H1 (cell line): Measurements from ENCODE around the gene ZFAND2B. TPM values are rescaled to one million over a fixed set of nuclear protein-coding genes. Genes with fewer than 3 reads are reported as not detected.
A peak's percentile ranks its signal among the peaks of the same experiment; 100 is the strongest.

Source experiments
- CTCF ChIA-PET: fragments of 300-600 bp; sonication (Branson Sonifier 250); formaldehyde crosslinking; loops from one replicate; lab custom pipeline; 2021; ENCODE audit not compliant: partially characterized antibody; lab: Charles Lee
- POLR2A ChIA-PET: fragments of 300-600 bp; sonication (Branson Sonifier 250); formaldehyde crosslinking; loops from one replicate; lab custom pipeline; 2021; ENCODE audit warnings: inconsistent platforms; ENCODE audit not compliant: partially characterized antibody; lab: Charles Lee
- DNase-seq, 2 experiments: peaks; one replicate each; pipeline versions ENCODE4 v3.0.0 to v3.0.0-alpha.2; 2010 to 2022; ENCODE audit warnings: low spot score in 2 of 2, low read depth in 1 of 2, mixed read lengths in 1 of 2
- FAIRE-seq: peaks from 2 replicates; lab custom pipeline; 2011; peaks lifted over from hg19 to GRCh38; lab: Jason Lieb, UNC
- H2AFZ ChIP-seq: 2 replicates; pipeline ENCODE4 v1.8.1; 2012; ENCODE audit warnings: low read length, inconsistent platforms
- H2AK5ac ChIP-seq: 2 replicates; pipeline ENCODE4 v1.6.1; 2013; ENCODE audit warnings: low read depth, low read length
- H2BK120ac ChIP-seq: replicated peaks from 2 replicates; pipeline ENCODE3; 2013; ENCODE audit warnings: low read depth, low read length, inconsistent platforms
- H2BK12ac ChIP-seq: 2 replicates; pipeline ENCODE4 v1.6.1; 2013; ENCODE audit warnings: low read depth, low read length
- H2BK15ac ChIP-seq: 2 replicates; pipeline ENCODE4 v1.6.1; 2013; ENCODE audit warnings: low read length
- H2BK20ac ChIP-seq: 2 replicates; pipeline ENCODE4 v1.6.1; 2013; ENCODE audit warnings: low read length
- H2BK5ac ChIP-seq: 2 replicates; pipeline ENCODE4 v1.6.1; 2013; ENCODE audit warnings: low read depth, low read length
- H3K14ac ChIP-seq: 2 replicates; pipeline ENCODE4 v1.6.1; 2013; ENCODE audit warnings: inconsistent platforms; ENCODE audit not compliant: insufficient read length
- H3K18ac ChIP-seq: 2 replicates; pipeline ENCODE4 v1.6.1; 2013; ENCODE audit warnings: low read length; ENCODE audit errors: extremely low read depth
- H3K23ac ChIP-seq: 2 replicates; pipeline ENCODE4 v1.6.1; 2013; ENCODE audit warnings: inconsistent platforms; ENCODE audit not compliant: insufficient read length
- H3K23me2 ChIP-seq: 2 replicates; pipeline ENCODE4 v1.6.1; 2013; ENCODE audit warnings: low read depth, low read length
- H3K27ac ChIP-seq: 2 replicates; pipeline ENCODE4 v1.6.1; 2011; ENCODE audit warnings: low read depth, low read length, inconsistent platforms
- H3K27me3 ChIP-seq, 4 experiments: replicated peaks in 1 of 4; 1 replicate in 1 of 4; 2 replicates in 3 of 4; pipeline versions ENCODE4 v1.6.1 to v1.8.1; 2011 to 2013; ENCODE audit warnings: low read length in 3 of 4, mild to moderate bottlenecking in 3 of 4, inconsistent platforms in 2 of 4, mixed read lengths in 2 of 4, moderate library complexity in 1 of 4; ENCODE audit not compliant: control insufficient read depth in 3 of 4, insufficient read depth in 3 of 4; ENCODE audit errors: extremely low read depth in 1 of 4
- H3K36me3 ChIP-seq, 4 experiments: 2 replicates each; pipeline versions ENCODE4 v1.6.1 to v1.8.1; 2011 to 2013; ENCODE audit warnings: mild to moderate bottlenecking in 4 of 4, low read length in 3 of 4, moderate library complexity in 2 of 4, control low read depth in 1 of 4, inconsistent platforms in 1 of 4; ENCODE audit not compliant: insufficient read depth in 4 of 4, control insufficient read depth in 2 of 4
- H3K4ac ChIP-seq: replicated peaks from 2 replicates; pipeline ENCODE3; 2013; ENCODE audit warnings: low read length, low read depth, mixed read lengths, inconsistent platforms; ENCODE audit not compliant: insufficient read length
- H3K4me1 ChIP-seq, 4 experiments: replicated peaks in 1 of 4; 1 replicate in 1 of 4; 2 replicates in 3 of 4; pipeline versions ENCODE4 v1.6.1 to v1.8.1; 2011 to 2013; ENCODE audit warnings: low read length in 3 of 4, inconsistent platforms in 2 of 4, mixed read lengths in 1 of 4; ENCODE audit not compliant: insufficient read depth in 4 of 4, control insufficient read depth in 3 of 4
- H3K4me2 ChIP-seq, 2 experiments: 2 replicates each; pipeline versions ENCODE4 v1.6.1 to v1.8.1; 2011 to 2013; ENCODE audit warnings: low read depth in 2 of 2, low read length in 2 of 2, control low read depth in 1 of 2, inconsistent platforms in 1 of 2, mild to moderate bottlenecking in 1 of 2; ENCODE audit not compliant: insufficient read depth in 1 of 2
- H3K4me3 ChIP-seq, 4 experiments: fragments of 200-600, 300-600 bp in 1 of 4; sonication (generic), shearing (Covaris generic), sonication (Bioruptor Twin) in 1 of 4; 2 replicates each; pipeline versions ENCODE4 v1.5.1 to v1.8.1; 2011 to 2016; ENCODE audit warnings: low read length in 4 of 4, low read depth in 3 of 4, control low read depth in 2 of 4, inconsistent platforms in 2 of 4, mild to moderate bottlenecking in 2 of 4, mixed read lengths in 1 of 4, moderate library complexity in 1 of 4; ENCODE audit not compliant: insufficient read depth in 2 of 4; ENCODE audit errors: extremely low read depth in 1 of 4
- H3K56ac ChIP-seq: replicated peaks from 2 replicates; pipeline ENCODE3; 2013; ENCODE audit warnings: low read depth, mild to moderate bottlenecking, mixed read lengths, low read length, inconsistent platforms; ENCODE audit not compliant: insufficient read length
- H3K79me1 ChIP-seq: 2 replicates; pipeline ENCODE4 v1.6.1; 2013; ENCODE audit warnings: low read depth, low read length, control low read depth
- H3K79me2 ChIP-seq, 2 experiments: 2 replicates each; pipeline versions ENCODE4 v1.6.1 to v1.8.1; 2012 to 2013; ENCODE audit warnings: low read length in 2 of 2, mild to moderate bottlenecking in 2 of 2, inconsistent platforms in 1 of 2; ENCODE audit not compliant: insufficient read depth in 2 of 2, control insufficient read depth in 1 of 2
- H3K9ac ChIP-seq, 4 experiments: replicated peaks in 1 of 4; 1 replicate in 1 of 4; 2 replicates in 3 of 4; pipeline versions ENCODE4 v1.6.1 to v1.8.1; 2011 to 2013; ENCODE audit warnings: low read depth in 3 of 4, low read length in 3 of 4, control low read depth in 2 of 4, mild to moderate bottlenecking in 2 of 4, moderate library complexity in 2 of 4, inconsistent platforms in 1 of 4; ENCODE audit errors: extremely low read depth in 1 of 4
- H3K9me3 ChIP-seq, 2 experiments: 2 replicates each; pipeline versions ENCODE4 v1.6.1 to v1.8.1; 2012 to 2013; ENCODE audit warnings: mild to moderate bottlenecking in 2 of 2, moderate library complexity in 2 of 2, control low read depth in 1 of 2, inconsistent platforms in 1 of 2, low read depth in 1 of 2, low read length in 1 of 2, mixed read lengths in 1 of 2; ENCODE audit not compliant: insufficient read depth in 2 of 2
- H4K20me1 ChIP-seq, 2 experiments: replicated peaks in 1 of 2; 2 replicates each; pipeline versions ENCODE3 to v1.8.1; 2011 to 2013; ENCODE audit warnings: inconsistent platforms in 2 of 2, low read length in 2 of 2, mild to moderate bottlenecking in 1 of 2; ENCODE audit not compliant: insufficient read depth in 2 of 2, control insufficient read depth in 1 of 2
- H4K5ac ChIP-seq: 2 replicates; pipeline ENCODE4 v1.6.1; 2013; ENCODE audit warnings: low read length, low read depth, mixed read lengths, inconsistent platforms; ENCODE audit not compliant: insufficient read length
- H4K8ac ChIP-seq: 2 replicates; pipeline ENCODE4 v1.8.0; 2013; ENCODE audit warnings: mild to moderate bottlenecking, moderate library complexity, low read length, inconsistent platforms; ENCODE audit not compliant: insufficient read depth; ENCODE audit errors: extremely low read depth
- H4K91ac ChIP-seq: replicated peaks from 2 replicates; pipeline ENCODE3; 2013; ENCODE audit warnings: low read length, mixed read lengths, inconsistent platforms; ENCODE audit not compliant: insufficient read length
- CHD1 ChIP-seq: IDR thresholded peaks from 2 replicates; pipeline ENCODE4 v1.6.1; 2012; ENCODE audit warnings: low read depth, low read length, improper control_type of control experiment
- CHD2 ChIP-seq: IDR thresholded peaks from 2 replicates; pipeline ENCODE4 v1.6.1; 2012; ENCODE audit warnings: low read length, improper control_type of control experiment
- CREB1 ChIP-seq: IDR thresholded peaks from 2 replicates; pipeline ENCODE4 v1.6.1; 2012; ENCODE audit warnings: inconsistent platforms
- HDAC6 ChIP-seq: IDR thresholded peaks from one replicate; pipeline ENCODE4 v1.7.1; 2012; ENCODE audit warnings: low read depth, mild to moderate bottlenecking, inconsistent platforms, low read length, moderate library complexity
- KDM4A ChIP-seq: IDR thresholded peaks from one replicate; pipeline ENCODE4 v1.7.1; 2012; ENCODE audit warnings: low read depth, mild to moderate bottlenecking, moderate library complexity, low read length, inconsistent platforms; ENCODE audit not compliant: severe bottlenecking
- MAX ChIP-seq: IDR thresholded peaks from 2 replicates; pipeline ENCODE4 v1.6.1; 2012; ENCODE audit warnings: inconsistent platforms
- POLR2AphosphoS5 ChIP-seq: IDR thresholded peaks from 2 replicates; pipeline ENCODE4 v1.6.1; 2011; ENCODE audit warnings: low read depth, low read length
- TAF1 ChIP-seq: IDR thresholded peaks from 2 replicates; pipeline ENCODE4 v1.6.1; 2011; ENCODE audit warnings: mild to moderate bottlenecking, low read depth, low read length
- TBP ChIP-seq: IDR thresholded peaks from 2 replicates; pipeline ENCODE4 v1.6.1; 2011; ENCODE audit warnings: low read depth, low read length, improper control_type of control experiment
- USF2 ChIP-seq: IDR thresholded peaks from 2 replicates; pipeline ENCODE4 v1.6.1; 2011; ENCODE audit warnings: low read length, improper control_type of control experiment
- WGBS, 2 experiments: shearing (Covaris generic) in 1 of 2; methylation state at CpG; one replicate each; pipeline versions ENCODE4 v1.1.6 to v1.1.7; 2013 to 2015; ENCODE audit warnings: low lambda C conversion rate in 2 of 2, mixed read lengths in 2 of 2, inconsistent platforms in 1 of 2, low coverage in 1 of 2, missing lambda C conversion rate in 1 of 2; ENCODE audit not compliant: insufficient replicate concordance in 2 of 2, insufficient coverage in 1 of 2, insufficient read length in 1 of 2; ENCODE audit errors: extremely low coverage in 1 of 2, missing lambda C conversion rate in 1 of 2; 5-methylcytosine and 5-hydroxymethylcytosine counted together
- polyA plus RNA-seq, 7 experiments: library from polyadenylated mRNA; depleted of rRNA in 3 of 7; stranded (reverse) in 5 of 7; unstranded in 2 of 7; fragments of >200 nt in 5 of 7; fragments of 200-250 nt in 2 of 7; gene quantifications; 1 replicate in 5 of 7; 2 replicates in 1 of 7; 4 replicates in 1 of 7; pipeline versions ENCODE4 v1.2.1 to v1.2.3, GENCODE V29; 2011 to 2013; ENCODE audit warnings: missing spikeins in 2 of 7, mixed read lengths in 2 of 7
- total RNA-seq: library from RNA; stranded (reverse); fragmentation: NEBNext Ultra II Directional; extraction: Animal tissue kit (Norgen Biotek cat#: 25700); gene quantifications from 2 replicates; pipeline ENCODE4 v1.2.1, GENCODE V29; 2021

The ZFAND2B gene
- total and polyA plus RNA-seq, 2 of the 8 experiments (the other 6 are each of a cell fraction or from before 2014, with no cell fraction given) = 16.0 to 17.9 TPM

GRCh38 chr2:219160186-219161017, 46.2 kb upstream of the ZFAND2B start, which contains the start of gene NHEJ1:
Gene NHEJ1 (minus strand): TSS chr2:219160815. CDS start chr2:219158362, 2,453 bp downstream.
- H3K27ac ChIP-seq = 0 out of 2 replicates have a peak within 1 kb of the TSS, but pooled peaks have one; percentile 69
- H4K8ac ChIP-seq = peak within 1 kb of the TSS; percentile 95
- FAIRE-seq (no peak), DNase-seq (peak in 1 of 2 experiments; percentile 100)
- H3K23ac ChIP-seq = no peak within 1 kb of the TSS
- peak within 1 kb of the TSS; percentile 70 for H2BK120ac ChIP-seq
- H3K56ac ChIP-seq = peak within 1 kb of the TSS; percentile 89
- H3K18ac ChIP-seq = peak within 1 kb of the TSS; percentile 99; the same call in 1 of the 2 replicates
- peak within 1 kb of the TSS; percentile 96; the same call in 1 of the 2 replicates for H2BK5ac ChIP-seq
- no peaks in the 10 kb centered on the region for H3K79me2 ChIP-seq
- H3K4ac ChIP-seq = peak within 1 kb of the TSS; percentile 88
- H3K4me2 ChIP-seq = peak within 1 kb of the TSS; percentile 35 to 83
- no peak within 1 kb of the TSS for H3K14ac ChIP-seq
- peak within 1 kb of the TSS; percentile 41 to 88 (median 77) for H3K9ac ChIP-seq
- peak within 1 kb of the TSS; percentile 78 to 83 (median 81) for H3K4me3 ChIP-seq
- peak within 1 kb of the TSS; percentile 99 for H4K5ac ChIP-seq
- CTCF ChIA-PET = interaction anchor here (0.6 to 12.5 kb wide), 34 partner anchors 8 to 459 kb away, joined by 3 to 149 read pairs (median 4); partner anchors contain the start of genes ANKZF1, CNPPD1, GLB1L and IHH
- H2AFZ ChIP-seq = peak within 1 kb of the TSS; percentile 94
- H2BK12ac ChIP-seq = no peak within 1 kb of the TSS
- no peaks in the 10 kb centered on the region; a peak in 2 of 7 replicates for H3K27me3 ChIP-seq
- H2BK20ac ChIP-seq = no peak within 1 kb of the TSS
- peaks cover 0 to 2% (median 0%) of the 10 kb centered on the region in 4 experiments; a peak in 2 of 8 replicates for H3K36me3 ChIP-seq
- H2AK5ac ChIP-seq = no peak within 1 kb of the TSS
- 3% methylated on average over 37 of the region's 70 CpGs; no CpG with 5 or more reads in 1 of the 2 experiments for WGBS, 2 experiments
- peak within 1 kb of the TSS; percentile 72 for H4K91ac ChIP-seq
- POLR2A ChIA-PET = interaction anchor here (0.7 to 1.5 kb wide), 5 partner anchors 16 to 94 kb away, joined by 3 to 8 read pairs (median 3); partner anchors contain the start of genes ABCB6, CNPPD1 and TUBA4A
- peaks cover 2% of the 10 kb centered on the region; the same call in 1 of the 2 replicates for H3K23me2 ChIP-seq
- H2BK15ac ChIP-seq = peak within 1 kb of the TSS; percentile 92; the same call in 1 of the 2 replicates
- no peaks in the 10 kb centered on the region for H3K79me1 ChIP-seq
- peaks cover 0 to 5% (median 2%) of the 10 kb centered on the region in 4 experiments; a peak in 3 of 7 replicates for H3K4me1 ChIP-seq
- H3K9me3 ChIP-seq = no peaks in the 10 kb centered on the region
- H4K20me1 ChIP-seq = peaks cover 2 to 6% of the 10 kb centered on the region in 2 experiments
- TF ChIP-seq CREB1 (peak; percentile 42; the same call in 1 of the 2 replicates), MAX (peak; percentile 47), HDAC6 (no peak), CHD2 (0 out of 2 replicates have a peak, but pooled peaks have one; percentile 45), KDM4A (peak; percentile 94), POLR2AphosphoS5 (peak; percentile 56), TAF1 (peak; percentile 59), USF2 (no peak), TBP (peak; percentile 50; the same call in 1 of the 2 replicates), CHD1 (no peak)
